K562 (cell line): Measurements from ENCODE around the gene SETD3. TPM values are rescaled to one million over a fixed set of nuclear protein-coding genes. Genes with fewer than 3 reads are reported as not detected.

Experiments used
- ZC3H4 ChIP-seq: sonication (generic); formaldehyde crosslinking; IDR thresholded peaks from 2 replicates; pipeline ENCODE4 v1.9.0; 2021; ENCODE audit warnings: missing genetic modification reagents, borderline replicate concordance
- polyA plus RNA-seq, 8 experiments: library from polyadenylated mRNA; depleted of rRNA in 4 of 8; stranded (reverse) in 5 of 8; unstranded in 3 of 8; fragments of >200 nt; fragmentation: Nextera tagmentation in 2 of 8; fragmentation: Illumina TruSeq in 1 of 8; extraction: Ambion mirVana in 2 of 8; extraction: Trizol in 1 of 8; gene quantifications; 2 replicates each; pipeline versions ENCODE4 v1.2.1 to v1.2.3, GENCODE V29; 2011 to 2014; ENCODE audit warnings: inconsistent platforms in 1 of 8, missing spikeins in 1 of 8
- total RNA-seq, 7 experiments: library from RNA; depleted of rRNA in 6 of 7; stranded (reverse); fragments of >200 nt in 6 of 7; fragmentation: Illumina TruSeq in 2 of 7; extraction: Trizol in 2 of 7; gene quantifications; 2 replicates each; pipeline versions ENCODE4 v1.2.1 to v1.2.3, GENCODE V29; 2011 to 2021; ENCODE audit warnings: low replicate concordance in 1 of 7
- TF ChIP-seq, protein P1 (sequence below): fragments of 450-650 bp; IDR thresholded peaks from 2 replicates; pipeline ENCODE4 v1.6.1; 2016; ENCODE audit warnings: low read depth

The SETD3 gene
- total and polyA plus RNA-seq, 9 of the 15 experiments (the other 6 are each of a cell fraction or from before 2014, with no cell fraction given) = 8.5 to 35.9 (median 26.5) TPM

GRCh38 chr14:99387880-99388279 is 92.8 kb downstream of the SETD3 start (continued):
- TF ChIP-seq, protein P1, sequence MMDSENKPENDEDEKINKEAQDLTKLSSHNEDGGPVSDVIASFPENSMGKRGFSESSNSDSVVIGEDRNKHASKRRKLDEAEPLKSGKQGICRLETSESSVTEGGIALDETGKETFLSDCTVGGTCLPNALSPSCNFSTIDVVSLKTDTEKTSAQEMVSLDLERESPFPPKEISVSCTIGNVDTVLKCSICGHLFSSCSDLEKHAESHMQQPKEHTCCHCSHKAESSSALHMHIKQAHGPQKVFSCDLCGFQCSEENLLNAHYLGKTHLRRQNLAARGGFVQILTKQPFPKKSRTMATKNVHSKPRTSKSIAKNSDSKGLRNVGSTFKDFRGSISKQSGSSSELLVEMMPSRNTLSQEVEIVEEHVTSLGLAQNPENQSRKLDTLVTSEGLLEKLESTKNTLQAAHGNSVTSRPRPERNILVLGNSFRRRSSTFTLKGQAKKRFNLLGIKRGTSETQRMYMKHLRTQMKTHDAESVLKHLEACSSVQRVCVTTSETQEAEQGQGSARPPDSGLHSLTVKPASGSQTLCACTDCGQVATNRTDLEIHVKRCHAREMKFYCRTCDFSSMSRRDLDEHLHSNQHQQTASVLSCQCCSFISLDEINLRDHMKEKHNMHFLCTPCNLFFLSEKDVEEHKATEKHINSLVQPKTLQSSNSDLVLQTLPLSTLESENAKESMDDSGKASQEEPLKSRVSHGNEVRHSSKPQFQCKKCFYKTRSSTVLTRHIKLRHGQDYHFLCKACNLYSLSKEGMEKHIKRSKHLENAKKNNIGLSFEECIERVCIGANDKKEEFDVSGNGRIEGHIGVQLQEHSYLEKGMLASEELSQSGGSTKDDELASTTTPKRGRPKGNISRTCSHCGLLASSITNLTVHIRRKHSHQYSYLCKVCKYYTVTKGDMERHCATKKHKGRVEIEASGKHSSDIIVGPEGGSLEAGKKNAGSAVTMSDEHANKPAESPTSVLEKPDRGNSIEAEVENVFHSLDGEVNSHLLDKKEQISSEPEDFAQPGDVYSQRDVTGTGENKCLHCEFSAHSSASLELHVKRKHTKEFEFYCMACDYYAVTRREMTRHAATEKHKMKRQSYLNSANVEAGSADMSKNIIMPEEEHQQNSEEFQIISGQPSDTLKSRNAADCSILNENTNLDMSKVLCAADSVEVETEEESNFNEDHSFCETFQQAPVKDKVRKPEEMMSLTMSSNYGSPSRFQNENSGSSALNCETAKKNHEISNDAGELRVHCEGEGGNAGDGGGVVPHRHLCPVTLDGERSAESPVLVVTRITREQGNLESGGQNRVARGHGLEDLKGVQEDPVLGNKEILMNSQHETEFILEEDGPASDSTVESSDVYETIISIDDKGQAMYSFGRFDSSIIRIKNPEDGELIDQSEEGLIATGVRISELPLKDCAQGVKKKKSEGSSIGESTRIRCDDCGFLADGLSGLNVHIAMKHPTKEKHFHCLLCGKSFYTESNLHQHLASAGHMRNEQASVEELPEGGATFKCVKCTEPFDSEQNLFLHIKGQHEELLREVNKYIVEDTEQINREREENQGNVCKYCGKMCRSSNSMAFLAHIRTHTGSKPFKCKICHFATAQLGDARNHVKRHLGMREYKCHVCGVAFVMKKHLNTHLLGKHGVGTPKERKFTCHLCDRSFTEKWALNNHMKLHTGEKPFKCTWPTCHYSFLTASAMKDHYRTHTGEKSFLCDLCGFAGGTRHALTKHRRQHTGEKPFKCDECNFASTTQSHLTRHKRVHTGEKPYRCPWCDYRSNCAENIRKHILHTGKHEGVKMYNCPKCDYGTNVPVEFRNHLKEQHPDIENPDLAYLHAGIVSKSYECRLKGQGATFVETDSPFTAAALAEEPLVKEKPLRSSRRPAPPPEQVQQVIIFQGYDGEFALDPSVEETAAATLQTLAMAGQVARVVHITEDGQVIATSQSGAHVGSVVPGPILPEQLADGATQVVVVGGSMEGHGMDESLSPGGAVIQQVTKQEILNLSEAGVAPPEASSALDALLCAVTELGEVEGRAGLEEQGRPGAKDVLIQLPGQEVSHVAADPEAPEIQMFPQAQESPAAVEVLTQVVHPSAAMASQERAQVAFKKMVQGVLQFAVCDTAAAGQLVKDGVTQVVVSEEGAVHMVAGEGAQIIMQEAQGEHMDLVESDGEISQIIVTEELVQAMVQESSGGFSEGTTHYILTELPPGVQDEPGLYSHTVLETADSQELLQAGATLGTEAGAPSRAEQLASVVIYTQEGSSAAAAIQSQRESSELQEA = no peak
- no peak for TF ChIP-seq ZC3H4 (CRISPR knock-in tag)
